Endothelial cell of hepatic sinusoid (primary cell): ENCODE data around the gene TRPV4.

Experiments used
- in situ Hi-C: cut with HindIII; loops from 2 replicates; pipeline ENCODE4 v1.10.0; 2017; ENCODE audit warnings: low sequenced_read_pairs

Gene TRPV4

GRCh38 chr12:109766251-109766778, 66.9 kb downstream of the TRPV4 start:
- in situ Hi-C loops, result no loop called here

GRCh38 chr12:109765446-109765810, 67.8 kb downstream of the TRPV4 start:
- in situ Hi-C loops, result no loop called here

DNA sequence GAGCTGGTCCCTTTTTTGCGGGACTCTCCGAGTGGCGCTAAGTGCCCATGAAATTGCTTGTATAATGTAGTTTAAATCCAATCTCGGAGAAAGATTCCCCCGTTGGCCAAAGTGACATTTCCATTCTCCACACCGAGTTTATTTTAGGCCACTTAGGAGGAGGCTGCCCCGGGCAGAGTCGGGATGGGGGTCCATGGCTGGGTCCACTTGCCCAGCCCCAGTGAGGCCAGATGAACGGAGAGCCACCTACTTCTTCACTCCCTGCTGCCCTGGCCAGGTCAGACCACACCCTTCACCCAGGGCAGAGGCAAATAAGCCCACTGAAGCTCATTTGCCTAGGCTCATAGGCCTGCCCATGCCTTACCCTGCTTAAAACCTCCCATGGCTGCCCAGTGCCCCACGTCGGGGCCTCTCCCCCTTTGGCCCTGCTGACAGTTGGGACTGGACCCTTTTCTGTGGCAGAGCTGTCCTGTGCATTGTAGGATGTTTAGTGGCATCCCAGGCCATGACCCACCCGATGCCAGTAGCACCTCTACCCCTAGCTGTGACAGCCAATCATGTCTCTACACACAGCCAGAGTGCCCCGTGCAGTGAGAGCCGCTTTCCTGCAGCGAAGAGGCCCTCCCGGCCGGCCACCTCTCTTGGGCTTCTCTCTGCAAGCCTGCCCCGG, 68.3 kb downstream of the TRPV4 start:
- in situ Hi-C loops, result no loop called here

- in situ Hi-C loops, result no loop called here
Measured at GRCh38 chr12:109764123-109764522, 69.1 kb downstream of the TRPV4 start.

DNA sequence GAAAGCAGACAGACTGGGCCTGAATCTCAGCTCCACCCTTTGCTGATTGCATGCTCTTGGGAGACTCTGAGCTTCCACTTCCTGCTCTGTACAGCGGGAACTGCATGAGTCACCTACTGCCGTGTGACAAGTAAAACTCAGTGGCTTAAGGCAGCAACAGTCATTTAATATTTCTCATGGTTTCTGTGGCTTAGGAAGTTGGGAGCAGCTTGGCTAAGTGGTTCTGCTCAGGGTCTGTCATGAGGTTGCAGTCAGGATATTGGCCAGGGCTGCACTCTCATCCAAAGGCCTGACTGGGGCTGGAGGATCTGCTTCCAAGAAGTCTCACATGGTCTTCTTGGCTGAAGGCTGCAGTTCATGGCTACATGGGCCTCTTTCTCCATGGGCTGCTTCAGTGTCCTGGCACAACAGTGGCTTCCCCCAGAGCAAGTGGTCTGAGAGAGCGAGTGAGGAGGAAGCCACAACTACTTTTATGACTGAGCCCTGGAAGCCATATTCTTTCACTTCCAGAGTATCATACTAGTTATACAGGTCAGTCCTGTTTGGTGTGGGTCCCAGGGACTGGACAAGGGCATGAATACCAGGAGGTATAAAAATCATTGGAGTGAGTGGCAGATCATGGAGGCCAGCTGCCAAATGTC, 69.9 kb downstream of the TRPV4 start:
- in situ Hi-C loops, result no loop called here

GRCh38 chr12:109762673-109763191, 70.5 kb downstream of the TRPV4 start:
- in situ Hi-C loops, result no loop called here

- in situ Hi-C loops, result no loop called here
Measured at GRCh38 chr12:109762071-109762672, 71.0 kb downstream of the TRPV4 start.

DNA sequence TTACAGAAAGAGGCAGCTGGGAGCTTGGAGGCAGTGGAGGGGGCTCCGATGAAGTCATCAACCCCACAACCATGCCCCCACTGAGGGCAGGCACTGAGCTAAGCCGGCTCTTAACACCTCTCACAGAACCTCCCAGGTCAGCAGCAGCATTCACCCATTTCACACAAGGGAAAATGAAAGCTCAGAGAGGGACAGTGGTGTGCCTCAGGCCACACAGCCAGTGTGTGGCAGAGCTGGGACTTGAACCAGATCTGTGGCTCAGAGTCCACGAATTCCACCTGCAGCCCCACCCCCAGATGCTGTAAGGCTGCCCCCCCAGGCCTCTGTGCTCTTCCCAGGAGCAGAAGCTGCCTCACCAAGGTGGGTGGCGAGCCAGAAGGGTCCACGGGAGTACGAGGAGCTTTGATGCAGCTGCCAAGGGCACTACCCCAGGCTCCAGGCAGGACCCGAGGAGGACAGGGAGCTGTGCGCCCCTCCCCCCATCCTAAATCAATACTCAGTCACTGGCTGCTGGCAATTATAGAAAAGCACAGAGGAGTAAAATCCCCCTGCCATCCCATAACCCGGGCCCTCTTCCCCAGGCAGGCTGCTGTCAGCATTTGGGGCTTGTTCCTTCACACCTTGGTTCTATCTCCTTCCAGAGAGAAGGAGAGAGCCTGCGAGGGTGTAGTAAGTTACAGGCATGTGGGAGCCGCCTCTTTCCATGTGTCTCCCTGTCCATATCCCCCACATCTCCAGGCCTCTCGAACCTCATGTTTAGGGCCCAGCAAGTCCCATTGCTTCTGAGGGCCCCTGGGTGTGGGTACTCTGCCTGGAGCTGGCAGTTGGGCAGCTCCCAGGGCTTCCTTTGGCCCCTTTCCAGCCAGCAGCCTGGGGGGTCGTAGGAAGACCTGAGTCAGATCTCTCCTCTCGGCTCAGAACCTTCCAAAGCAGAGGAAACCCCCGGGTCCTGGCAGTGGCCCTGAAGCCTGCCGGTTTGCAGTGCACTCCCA, 72.0 kb downstream of the TRPV4 start:
- in situ Hi-C loops, result no loop called here

GRCh38 chr12:109760031-109760929, 72.9 kb downstream of the TRPV4 start:
- in situ Hi-C loops, result no loop called here

DNA sequence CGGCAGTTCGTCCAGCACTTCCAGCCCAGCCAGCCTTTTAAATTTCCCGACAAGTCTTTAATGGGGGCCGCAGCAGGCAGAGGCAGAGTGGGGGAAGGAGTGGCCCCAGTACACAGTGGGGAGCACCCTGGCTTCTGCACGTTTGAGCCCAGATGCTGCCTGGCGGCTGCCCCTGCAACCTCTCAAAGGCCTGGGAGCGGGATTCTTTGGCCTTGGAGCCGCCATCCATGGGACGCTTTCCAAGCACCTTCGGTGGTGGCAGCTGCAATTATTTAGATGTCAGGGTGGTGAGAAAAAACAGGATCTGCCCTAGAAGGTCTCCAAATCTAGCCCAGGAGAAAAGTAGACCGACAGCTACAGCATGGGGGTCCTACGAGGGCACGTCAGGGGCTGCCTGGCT, 73.6 kb downstream of the TRPV4 start:
- in situ Hi-C loops, result no loop called here

- in situ Hi-C loops, result no loop called here
Measured at GRCh38 chr12:109758426-109759420, 74.5 kb downstream of the TRPV4 start.

DNA sequence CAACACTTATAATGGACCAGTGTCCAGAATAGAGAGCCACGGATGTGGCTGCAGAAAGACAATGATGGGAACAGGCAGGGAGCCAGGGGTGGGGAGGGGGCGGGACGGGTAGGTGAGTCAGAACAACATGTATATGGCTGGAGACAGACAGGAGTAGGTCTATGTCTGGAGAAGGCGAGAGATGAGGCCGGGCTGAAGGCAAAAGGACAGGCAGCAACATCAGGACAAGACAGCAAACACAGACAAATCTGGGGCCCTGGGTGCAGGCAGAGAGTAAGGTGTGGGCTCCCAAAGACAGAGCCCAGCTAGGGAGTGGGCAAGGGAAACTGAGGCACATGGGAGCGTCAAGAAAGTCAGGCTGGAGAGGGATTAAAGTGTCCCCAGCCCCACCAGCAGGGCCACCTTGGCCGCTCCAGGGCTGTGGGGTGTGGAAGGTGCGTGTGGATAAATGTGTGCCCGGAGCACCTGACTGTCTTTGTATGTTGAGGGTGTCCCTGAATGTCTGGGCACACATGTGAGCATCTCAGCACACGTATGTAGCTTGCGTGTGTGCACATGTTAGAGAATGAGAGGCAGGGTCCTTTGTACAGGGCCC, 75.4 kb downstream of the TRPV4 start:
- in situ Hi-C loops, result no loop called here

GRCh38 chr12:109756457-109756856, 76.7 kb downstream of the TRPV4 start:
- in situ Hi-C loops, result no loop called here

DNA sequence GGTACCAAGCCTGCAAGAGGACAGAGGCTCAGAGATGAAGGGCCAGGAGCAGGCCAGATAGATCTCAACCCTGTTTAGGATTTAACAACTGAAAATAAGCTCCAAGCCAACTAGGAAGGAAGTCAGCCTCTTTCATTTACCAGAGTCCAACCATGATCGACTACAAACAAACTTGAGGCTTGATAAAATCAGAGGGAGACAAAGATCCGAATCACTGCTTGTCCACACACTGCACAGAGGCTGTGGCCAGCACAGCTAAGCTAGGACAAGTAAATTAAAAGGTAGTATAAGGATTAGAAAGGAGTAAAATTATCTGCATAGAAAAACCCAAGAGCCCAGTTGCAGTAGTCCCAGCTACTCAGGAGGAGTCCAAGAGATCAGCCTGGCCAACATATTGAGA, 79.2 kb downstream of the TRPV4 start:
- in situ Hi-C loops, result no loop called here

DNA sequence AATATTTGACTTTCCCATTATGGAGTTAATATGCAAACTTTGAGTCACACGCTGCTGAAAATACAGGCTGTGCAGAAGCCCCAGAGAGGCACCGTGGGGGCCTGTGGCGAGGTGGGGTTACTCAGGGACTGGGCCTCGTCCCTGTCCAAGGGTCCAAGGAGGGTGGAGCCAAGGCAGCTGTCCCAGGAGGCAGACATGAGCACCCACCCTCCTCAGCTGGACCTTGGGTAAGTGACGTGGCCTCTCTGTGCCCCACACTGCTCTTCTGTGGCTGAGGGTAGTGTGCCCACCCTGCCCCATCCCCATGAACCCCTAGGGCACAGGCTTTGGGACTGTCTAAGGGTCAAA, 80.2 kb downstream of the TRPV4 start:
- in situ Hi-C loops, result no loop called here

DNA sequence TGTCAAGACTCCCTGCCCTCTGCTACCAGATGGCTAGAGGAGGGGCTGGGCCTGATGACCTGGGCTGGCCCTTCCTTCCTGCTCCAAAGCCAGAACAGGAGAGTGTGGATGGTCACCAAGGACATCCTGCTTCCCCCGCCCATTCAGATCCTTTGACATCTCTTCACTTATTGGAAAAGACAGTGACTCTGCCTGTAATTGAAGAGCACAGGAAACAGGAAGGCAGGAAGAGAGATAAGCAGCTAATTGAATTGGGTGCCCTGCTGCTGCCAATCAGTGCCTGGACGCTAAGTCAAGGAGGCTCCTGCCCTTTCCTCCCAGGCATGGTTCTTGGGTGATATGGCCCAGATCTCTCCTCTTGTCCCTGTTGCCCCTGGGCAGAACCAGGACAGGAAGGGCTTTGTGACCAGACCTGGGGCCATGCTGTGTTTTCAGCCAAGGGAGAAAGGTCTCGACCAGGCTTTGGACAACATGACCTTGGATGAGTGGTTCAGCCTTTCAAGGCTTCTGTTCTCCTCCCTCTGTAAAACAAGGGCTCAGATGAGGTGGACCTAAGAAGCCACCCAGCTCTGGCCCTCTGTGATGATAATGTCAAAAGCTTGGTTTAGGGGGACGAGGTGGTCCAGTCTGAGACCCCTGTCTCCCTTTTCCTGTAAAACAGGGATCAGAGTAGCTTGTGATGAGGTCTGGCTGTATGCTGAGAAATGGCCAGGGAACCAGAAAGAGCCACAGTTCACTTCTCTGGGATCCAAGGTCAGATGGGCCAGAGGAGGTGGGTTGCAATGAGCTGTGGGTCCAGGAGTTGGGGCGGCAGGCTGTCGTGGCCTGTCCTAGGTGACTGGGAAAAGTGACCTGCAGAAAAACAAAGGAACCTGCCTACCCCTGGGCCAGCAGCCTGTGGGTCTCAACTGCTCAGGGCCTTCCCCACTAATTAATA, 80.8 kb downstream of the TRPV4 start:
- in situ Hi-C loops, result no loop called here
